ENCODE results near the gene NAV3. TPM values are rescaled to one million over a fixed set of nuclear protein-coding genes. Genes with fewer than 3 reads are reported as not detected.

The NAV3 gene
- total RNA-seq, 2 donors from 2014 or later, result not detected

- H3K27ac Mint-ChIP-seq, result no peak overlapping the region
Measured at GRCh38 chr12:77979597-77980250, 149.0 kb downstream of the NAV3 start.

GRCh38 chr12:77980782-77981181 is 150.1 kb downstream of the NAV3 start:
- DNase-seq (no peak), ATAC-seq (replicated peaks in 1 of 2) (no peak)
- Mint-ChIP-seq H3K4me1 (ENCODE audit: low read depth) (no peaks in the 10 kb centered on the region), H3K9me3 (peaks cover 2 to 8% of the 10 kb centered on the region in 2 donors), H3K36me3 (ENCODE audit: insufficient read depth in 2 of 2) (peaks cover 0 to 2% of the 10 kb centered on the region in 2 donors), H3K27me3 (ENCODE audit: low read depth) (no peaks in the 10 kb centered on the region), H3K27ac (no peak overlapping the region), H3K4me3 (no peak overlapping the region)

More at GRCh38 chr12:77979597-77980250, 149.0 kb downstream of the NAV3 start:
- no peak for DNase-seq
- peaks cover 4 to 11% of the 10 kb centered on the region in 2 donors for H3K9me3 Mint-ChIP-seq
- H3K27me3 Mint-ChIP-seq (ENCODE audit: low read depth), result no peaks in the 10 kb centered on the region
- no peak for ATAC-seq (replicated peaks in 1 of 2)
- peaks cover 0 to 2% of the 10 kb centered on the region in 2 donors for H3K36me3 Mint-ChIP-seq (ENCODE audit: insufficient read depth in 2 of 2)
- H3K4me3 Mint-ChIP-seq, result no peak overlapping the region
- no peaks in the 10 kb centered on the region for H3K4me1 Mint-ChIP-seq (ENCODE audit: low read depth)

GRCh38 chr12:77983859-77984258 is 153.2 kb downstream of the NAV3 start:
- ATAC-seq (replicated peaks in 1 of 2) (no peak), DNase-seq (no peak)
- Mint-ChIP-seq H3K9me3 (peaks cover 0 to 2% of the 10 kb centered on the region in 2 donors), H3K36me3 (ENCODE audit: insufficient read depth in 2 of 2) (peaks cover 0 to 2% of the 10 kb centered on the region in 2 donors), H3K27ac (no peak overlapping the region), H3K4me3 (no peak overlapping the region), H3K4me1 (ENCODE audit: low read depth) (no peaks in the 10 kb centered on the region), H3K27me3 (ENCODE audit: low read depth) (no peaks in the 10 kb centered on the region)

GRCh38 chr12:77992760-77993159 is 162.1 kb downstream of the NAV3 start:
- ATAC-seq (replicated peaks in 1 of 2), result no peak
- H3K9me3 Mint-ChIP-seq, result peaks cover 3% of the 10 kb centered on the region in 2 donors
- no peak for DNase-seq
- no peak overlapping the region for H3K4me3 Mint-ChIP-seq
- H3K27ac Mint-ChIP-seq, result no peak overlapping the region
- H3K4me1 Mint-ChIP-seq (ENCODE audit: low read depth), result no peaks in the 10 kb centered on the region
- peaks cover 0 to 2% of the 10 kb centered on the region in 2 donors for H3K36me3 Mint-ChIP-seq (ENCODE audit: insufficient read depth in 2 of 2)
- no peaks in the 10 kb centered on the region for H3K27me3 Mint-ChIP-seq (ENCODE audit: low read depth)

- Mint-ChIP-seq H3K4me3 (no peak overlapping the region), H3K36me3 (ENCODE audit: insufficient read depth in 2 of 2) (peaks cover 0 to 2% of the 10 kb centered on the region in 2 donors), H3K4me1 (ENCODE audit: low read depth) (no peaks in the 10 kb centered on the region), H3K27me3 (ENCODE audit: low read depth) (no peaks in the 10 kb centered on the region), H3K27ac (no peak overlapping the region), H3K9me3 (peaks cover 3% of the 10 kb centered on the region in 2 donors)
- ATAC-seq (replicated peaks in 1 of 2) (no peak), DNase-seq (no peak)
Measured at GRCh38 chr12:77993658-77994057, 163.0 kb downstream of the NAV3 start.

GRCh38 chr12:77995436-77996167 is 164.9 kb downstream of the NAV3 start:
- Mint-ChIP-seq H3K9me3 (peaks cover 0 to 1% of the 10 kb centered on the region in 2 donors), H3K4me3 (no peak overlapping the region), H3K27me3 (ENCODE audit: low read depth) (no peaks in the 10 kb centered on the region), H3K4me1 (ENCODE audit: low read depth) (no peaks in the 10 kb centered on the region), H3K27ac (no peak overlapping the region), H3K36me3 (ENCODE audit: insufficient read depth in 2 of 2) (no peaks in the 10 kb centered on the region)
- DNase-seq (no peak), ATAC-seq (replicated peaks in 1 of 2) (peak; percentile 44 to 66)

GRCh38 chr12:77996670-77997069 is 166.0 kb downstream of the NAV3 start:
- H3K4me3 Mint-ChIP-seq, result no peak overlapping the region
- no peaks in the 10 kb centered on the region for H3K4me1 Mint-ChIP-seq (ENCODE audit: low read depth)
- H3K27ac Mint-ChIP-seq, result no peak overlapping the region
- no peak for ATAC-seq (replicated peaks in 1 of 2)
- H3K9me3 Mint-ChIP-seq, result peaks cover 0 to 1% of the 10 kb centered on the region in 2 donors
- H3K36me3 Mint-ChIP-seq (ENCODE audit: insufficient read depth in 2 of 2), result no peaks in the 10 kb centered on the region
- H3K27me3 Mint-ChIP-seq (ENCODE audit: low read depth), result no peaks in the 10 kb centered on the region
- no peak for DNase-seq

GRCh38 chr12:77998236-77998786 is 167.6 kb downstream of the NAV3 start:
- DNase-seq (no peak), ATAC-seq (replicated peaks in 1 of 2) (no peak)
- Mint-ChIP-seq H3K27ac (no peak overlapping the region), H3K36me3 (ENCODE audit: insufficient read depth in 2 of 2) (no peaks in the 10 kb centered on the region), H3K4me3 (no peak overlapping the region), H3K9me3 (no peaks in the 10 kb centered on the region), H3K27me3 (ENCODE audit: low read depth) (no peaks in the 10 kb centered on the region), H3K4me1 (ENCODE audit: low read depth) (no peaks in the 10 kb centered on the region)

- H3K27me3 Mint-ChIP-seq (ENCODE audit: low read depth), result no peaks in the 10 kb centered on the region
- no peak for DNase-seq
- H3K4me3 Mint-ChIP-seq, result no peak overlapping the region
- no peaks in the 10 kb centered on the region for H3K9me3 Mint-ChIP-seq
- no peak overlapping the region for H3K27ac Mint-ChIP-seq
- H3K4me1 Mint-ChIP-seq (ENCODE audit: low read depth), result no peaks in the 10 kb centered on the region
- H3K36me3 Mint-ChIP-seq (ENCODE audit: insufficient read depth in 2 of 2), result no peaks in the 10 kb centered on the region
- no peak for ATAC-seq (replicated peaks in 1 of 2)
Measured at GRCh38 chr12:77999074-77999715, 168.5 kb downstream of the NAV3 start.

- no peak overlapping the region for H3K27ac Mint-ChIP-seq
- no peaks in the 10 kb centered on the region for H3K4me1 Mint-ChIP-seq (ENCODE audit: low read depth)
- no peaks in the 10 kb centered on the region for H3K9me3 Mint-ChIP-seq
- H3K27me3 Mint-ChIP-seq (ENCODE audit: low read depth), result no peaks in the 10 kb centered on the region
- H3K36me3 Mint-ChIP-seq (ENCODE audit: insufficient read depth in 2 of 2), result no peaks in the 10 kb centered on the region
- ATAC-seq (replicated peaks in 1 of 2), result no peak
- no peak for DNase-seq
- H3K4me3 Mint-ChIP-seq, result no peak overlapping the region
Measured at GRCh38 chr12:78002878-78003277, 172.2 kb downstream of the NAV3 start.

GRCh38 chr12:78004249-78005093 is 173.8 kb downstream of the NAV3 start:
- Mint-ChIP-seq H3K9me3 (peaks cover 0 to 2% of the 10 kb centered on the region in 2 donors), H3K4me3 (no peak overlapping the region), H3K4me1 (ENCODE audit: low read depth) (no peaks in the 10 kb centered on the region), H3K27me3 (ENCODE audit: low read depth) (no peaks in the 10 kb centered on the region), H3K27ac (no peak overlapping the region), H3K36me3 (ENCODE audit: insufficient read depth in 2 of 2) (no peaks in the 10 kb centered on the region)
- ATAC-seq (replicated peaks in 1 of 2) (no peak), DNase-seq (no peak)

GRCh38 chr12:78005094-78005492 is 174.4 kb downstream of the NAV3 start:
- no peak overlapping the region for H3K27ac Mint-ChIP-seq
- H3K27me3 Mint-ChIP-seq (ENCODE audit: low read depth), result no peaks in the 10 kb centered on the region
- no peak overlapping the region for H3K4me3 Mint-ChIP-seq
- H3K4me1 Mint-ChIP-seq (ENCODE audit: low read depth), result no peaks in the 10 kb centered on the region
- no peaks in the 10 kb centered on the region for H3K36me3 Mint-ChIP-seq (ENCODE audit: insufficient read depth in 2 of 2)
- DNase-seq (no peak), ATAC-seq (replicated peaks in 1 of 2) (no peak)
- H3K9me3 Mint-ChIP-seq, result peaks cover 0 to 2% of the 10 kb centered on the region in 2 donors

Data from activated T-cell treated with anti-CD3 and anti-CD28 coated beads, Interleukin-2, amount 50 U/mL, for 72 hours (primary cell).